GM13977 (cell line): ENCODE data around the gene DNAJC11.
"Not testable (repeated sequence)": the region's sequence is repeated elsewhere in the genome, so short reads cannot be mapped to it uniquely, and the experiment has no call there.

Source experiments
- DNase-seq: peaks from one replicate; pipeline ENCODE4 v3.0.0; 2012; ENCODE audit warnings: low spot score
- CTCF ChIP-seq: IDR thresholded peaks from 2 replicates; pipeline ENCODE4 v1.5.1; 2012; ENCODE audit warnings: mild to moderate bottlenecking, control low read depth; ENCODE audit not compliant: insufficient read depth; ENCODE audit errors: extremely low read depth, missing control alignments
- in situ Hi-C: fragments of 300-500 bp; cut with MboI; formaldehyde crosslinking; loops from one replicate; pipeline ENCODE4 v1.12.0; 2022; ENCODE audit warnings: low sequenced_read_pairs, low pct_unique_long_range_greater_than_20kb, mixed read lengths, inconsistent platforms; ENCODE audit not compliant: unreplicated experiment

Gene DNAJC11

DNA sequence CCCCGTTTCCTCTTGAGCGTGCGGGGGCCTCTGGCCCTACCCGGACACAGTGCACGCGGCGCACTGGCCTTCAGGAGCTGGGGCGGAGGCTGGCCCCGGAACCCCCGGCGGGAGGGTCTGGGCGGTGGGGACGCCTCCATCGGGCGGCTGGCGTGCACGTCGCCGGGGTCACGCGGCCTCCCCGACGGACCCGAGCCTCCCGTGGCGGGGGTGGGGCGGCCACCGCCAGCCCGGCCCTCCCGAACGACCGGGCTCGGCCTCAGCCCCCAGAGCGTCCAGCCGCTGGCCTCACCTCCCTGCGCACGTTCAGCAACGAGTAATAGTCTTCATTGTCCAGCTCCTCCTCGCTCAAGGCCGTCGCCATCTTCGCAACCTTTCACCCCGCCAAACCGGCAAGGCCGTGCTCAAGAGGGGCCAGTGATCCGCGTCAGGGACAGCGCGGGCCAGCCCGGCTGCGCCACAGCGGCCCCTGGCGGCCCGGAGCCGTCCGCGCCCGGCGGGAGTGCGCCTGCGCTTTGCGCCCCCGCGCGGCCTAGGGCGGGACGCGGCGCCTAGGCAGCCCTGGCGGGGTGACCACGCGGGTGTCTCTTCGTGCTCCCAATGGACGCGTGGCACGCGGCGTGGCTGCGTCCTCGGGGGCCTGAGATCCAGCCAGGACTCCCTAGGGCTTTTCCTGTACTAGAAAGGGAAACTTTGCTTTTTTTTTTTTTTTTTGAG is at the start of gene DNAJC11:
TSS of gene DNAJC11 (minus strand) at position 380 of the 717 bp plus-strand sequence. CDS start at position 364, 16 bp downstream.
- DNase-seq = peak; percentile 97
- in situ Hi-C loops = loop anchor here (25.0 kb wide), 2 partner anchors 361 to 511 kb away; no protein-coding TSS in a partner anchor
- TF ChIP-seq CTCF = peak; percentile 100

- no peak for DNase-seq
- in situ Hi-C loops = no loop called here
Measured at GRCh38 chr1:6750490-6750889, 48.9 kb upstream of the DNAJC11 start.

GRCh38 chr1:6747674-6748073 is 46.1 kb upstream of the DNAJC11 start:
- TF ChIP-seq CTCF = no peak
- in situ Hi-C loops = no loop called here
- peak; percentile 15 for DNase-seq

More at GRCh38 chr1:6750490-6750889, 48.9 kb upstream of the DNAJC11 start:
- TF ChIP-seq CTCF = no peak

GRCh38 chr1:6745073-6745472 is 43.5 kb upstream of the DNAJC11 start:
- in situ Hi-C loops = no loop called here
- DNase-seq = no peak
- no peak for TF ChIP-seq CTCF

DNA sequence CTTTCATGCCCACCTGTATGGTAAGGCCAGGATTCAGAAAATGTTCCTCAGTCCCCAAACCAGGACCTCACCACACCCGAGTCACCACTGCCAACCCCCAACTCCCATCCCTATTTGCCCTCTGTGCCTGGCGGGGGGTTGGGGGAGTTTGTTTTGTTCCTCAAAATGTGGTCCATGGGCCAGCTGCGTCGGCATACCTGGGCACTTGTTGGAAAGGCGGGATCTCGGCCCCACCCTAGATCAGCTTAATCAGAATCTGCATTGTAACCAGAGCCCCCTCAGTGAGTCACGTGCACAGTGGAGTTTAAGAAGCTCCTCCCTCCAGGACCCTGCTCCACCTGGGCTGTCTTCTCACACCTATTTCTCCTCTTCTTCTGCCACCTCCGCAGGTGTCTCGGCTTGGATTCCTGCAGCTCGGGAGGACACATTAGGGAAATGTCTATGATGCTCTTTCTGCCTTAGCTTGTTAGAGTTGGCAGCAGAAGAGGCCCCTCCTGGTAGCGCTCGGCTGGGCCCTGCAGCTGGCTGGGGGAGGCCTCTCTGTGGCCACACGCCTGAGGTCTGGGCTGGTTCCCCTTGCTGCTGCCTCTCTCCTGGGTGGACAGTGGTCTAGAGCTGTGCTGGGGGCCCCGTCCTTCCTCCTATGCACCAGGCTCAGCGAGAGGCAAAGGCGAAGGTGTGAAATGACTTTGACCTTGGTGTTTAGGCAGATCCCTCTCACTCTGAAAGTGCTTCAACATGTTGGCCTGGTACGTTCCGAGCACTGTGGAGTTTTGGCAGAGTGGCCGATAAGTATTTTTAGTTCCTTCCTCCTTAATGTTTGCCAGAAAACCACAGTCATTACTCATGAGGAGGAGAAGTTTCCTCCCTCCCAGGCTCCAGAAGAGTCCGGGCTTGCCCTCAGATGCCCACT is 41.8 kb upstream of the DNAJC11 start:
- TF ChIP-seq CTCF = no peak
- in situ Hi-C loops = no loop called here
- peak; percentile 41 for DNase-seq

- DNase-seq, in situ Hi-C loops: not testable (repeated sequence)
Measured at GRCh38 chr1:6742676-6743188, 41.1 kb upstream of the DNAJC11 start.
